ENCODE results near the gene LHX6.

LHX6 gene

GRCh38 chr9:122265149-122265915 lies 36.6 kb upstream of the LHX6 start:
- Mint-ChIP-seq H3K4me1 (peaks cover 52% of the 10 kb centered on the region), H3K9me3 (no peaks in the 10 kb centered on the region), H3K4me3 (peak overlapping the region; percentile 99), H3K27ac (peak overlapping the region; percentile 100), H3K36me3 (ENCODE audit: low read depth) (peaks cover 7% of the 10 kb centered on the region), H3K27me3 (ENCODE audit: low read depth, poor library complexity) (no peaks in the 10 kb centered on the region)
- no peak for TF ChIP-seq CTCF (IDR thresholded peaks at IDR 0.05)
- DNase-seq, result peak; percentile 4

- Mint-ChIP-seq H3K36me3 (ENCODE audit: low read depth) (peaks cover 7% of the 10 kb centered on the region), H3K4me3 (peak within 1 kb of the TSS; percentile 99), H3K27ac (peak within 1 kb of the TSS; percentile 100), H3K27me3 (ENCODE audit: low read depth, poor library complexity) (no peaks in the 10 kb centered on the region), H3K9me3 (no peaks in the 10 kb centered on the region), H3K4me1 (peaks cover 52% of the 10 kb centered on the region)
- peak; percentile 93 for DNase-seq
- TF ChIP-seq CTCF (IDR thresholded peaks at IDR 0.05), result no peak
These were observed 35.8 kb upstream of the LHX6 start, which contains the start of the genes MRRF and RBM18 for GRCh38 chr9:122264360-122265148. TSS of gene MRRF (plus strand) at chr9:122264882. CDS start at chr9:122270892, 6,010 bp downstream. TSS of gene RBM18 (minus strand) at chr9:122264840. CDS start at chr9:122261492, 3,348 bp downstream.

- Mint-ChIP-seq H3K4me3 (peak overlapping the region; percentile 99), H3K27me3 (ENCODE audit: low read depth, poor library complexity) (no peaks in the 10 kb centered on the region), H3K9me3 (no peaks in the 10 kb centered on the region), H3K36me3 (ENCODE audit: low read depth) (peaks cover 12% of the 10 kb centered on the region), H3K27ac (peak overlapping the region; percentile 100), H3K4me1 (peaks cover 52% of the 10 kb centered on the region)
- TF ChIP-seq CTCF (IDR thresholded peaks at IDR 0.05), result no peak
- no peak for DNase-seq
These were observed 35.1 kb upstream of the LHX6 start for GRCh38 chr9:122263699-122264349.

- peaks cover 52% of the 10 kb centered on the region for H3K4me1 Mint-ChIP-seq
- no peak for DNase-seq
- no peaks in the 10 kb centered on the region for H3K27me3 Mint-ChIP-seq (ENCODE audit: low read depth, poor library complexity)
- peak overlapping the region; percentile 40 for H3K4me3 Mint-ChIP-seq
- peaks cover 20% of the 10 kb centered on the region for H3K36me3 Mint-ChIP-seq (ENCODE audit: low read depth)
- H3K9me3 Mint-ChIP-seq, result no peaks in the 10 kb centered on the region
- TF ChIP-seq CTCF (IDR thresholded peaks at IDR 0.05), result no peak
- H3K27ac Mint-ChIP-seq, result no peak overlapping the region
These were observed 33.3 kb upstream of the LHX6 start for GRCh38 chr9:122262073-122262472.

- Mint-ChIP-seq H3K27me3 (ENCODE audit: low read depth, poor library complexity) (no peaks in the 10 kb centered on the region), H3K27ac (no peak overlapping the region), H3K4me1 (peaks cover 52% of the 10 kb centered on the region), H3K4me3 (peak overlapping the region; percentile 54), H3K9me3 (no peaks in the 10 kb centered on the region), H3K36me3 (ENCODE audit: low read depth) (peaks cover 20% of the 10 kb centered on the region)
- no peak for TF ChIP-seq CTCF (IDR thresholded peaks at IDR 0.05)
- DNase-seq, result no peak
These were observed 32.7 kb upstream of the LHX6 start for GRCh38 chr9:122261469-122261881.

All from nephron progenitor cell (in vitro differentiated cells).